CD4-positive, CD25-positive, alpha-beta regulatory T cell (primary cell): ENCODE data around the gene NEU4. TPM values are rescaled to one million over a fixed set of nuclear protein-coding genes. Genes with fewer than 3 reads are reported as not detected.
A peak's percentile ranks its signal among the peaks of the same experiment; 100 is the strongest.

ENCODE experiments used
- ATAC-seq, 2 donors: fragments of 150-1000 bp; cut with Tn5 transposase; one replicate each; pipeline ENCODE4 v1.10.0; 2021; ENCODE audit warnings: low read depth in 2 of 2, moderate number of reproducible peaks in 2 of 2, moderate library complexity in 1 of 2
- DNase-seq, 3 donors: peaks; one replicate each; pipeline versions ENCODE4 v3.0.0 to v3.0.0-alpha.2; 2012 to 2022; ENCODE audit warnings: mixed read lengths in 1 of 3
- H3K27ac ChIP-seq: one replicate; pipeline ENCODE4 v1.7.0; 2013; ENCODE audit warnings: mild to moderate bottlenecking, low read length; ENCODE audit not compliant: insufficient read depth, poor library complexity, severe bottlenecking
- H3K27me3 ChIP-seq: one replicate; pipeline ENCODE4 v1.7.0; 2013; ENCODE audit warnings: low read length; ENCODE audit not compliant: control insufficient read depth, insufficient read depth
- H3K36me3 ChIP-seq: one replicate; pipeline ENCODE4 v1.7.0; 2013; ENCODE audit warnings: mild to moderate bottlenecking, low read length, moderate library complexity; ENCODE audit not compliant: control insufficient read depth, insufficient read depth
- H3K4me1 ChIP-seq: 2 replicates; pipeline ENCODE4 v1.7.0; 2013; ENCODE audit warnings: mild to moderate bottlenecking, low read length; ENCODE audit not compliant: insufficient read depth, control insufficient read depth, poor library complexity, severe bottlenecking
- H3K4me3 ChIP-seq: one replicate; pipeline ENCODE4 v1.7.0; 2013; ENCODE audit warnings: low read depth, mild to moderate bottlenecking, low read length, moderate library complexity
- H3K9me3 ChIP-seq, 2 experiments: 1 replicate in 1 of 2; 2 replicates in 1 of 2; pipeline ENCODE4 v1.7.0; 2013; ENCODE audit warnings: low read length in 2 of 2, mild to moderate bottlenecking in 1 of 2, moderate library complexity in 1 of 2; ENCODE audit not compliant: control insufficient read depth in 2 of 2
- H3K27ac Mint-ChIP-seq, 3 donors: one replicate each; pipeline ENCODE4 v1.8.0; 2020 to 2022; ENCODE audit warnings: mild to moderate bottlenecking in 3 of 3, mixed read lengths in 3 of 3, moderate library complexity in 2 of 3
- H3K27me3 Mint-ChIP-seq: one replicate; pipeline ENCODE4 v1.8.0; 2022; ENCODE audit warnings: mild to moderate bottlenecking, mixed read lengths
- H3K36me3 Mint-ChIP-seq: one replicate; pipeline ENCODE4 v1.8.0; 2020; ENCODE audit warnings: mixed read lengths
- H3K4me1 Mint-ChIP-seq, 4 donors: one replicate each; pipeline ENCODE4 v1.8.0; 2020 to 2022; ENCODE audit warnings: mixed read lengths in 4 of 4, mild to moderate bottlenecking in 1 of 4
- H3K4me3 Mint-ChIP-seq, 4 donors: one replicate each; pipeline ENCODE4 v1.8.0; 2020 to 2022; ENCODE audit warnings: mild to moderate bottlenecking in 4 of 4, mixed read lengths in 4 of 4, moderate library complexity in 3 of 4
- H3K9me3 Mint-ChIP-seq, 7 donors: one replicate each; pipeline ENCODE4 v1.8.0; 2020 to 2022; ENCODE audit warnings: mixed read lengths in 7 of 7, mild to moderate bottlenecking in 3 of 7, moderate library complexity in 2 of 7
- polyA plus RNA-seq, 4 donors: library from polyadenylated mRNA; unstranded; fragments of 300-500 nt; fragmentation: Illumina TruSeq; gene quantifications; one replicate each; pipeline ENCODE4 v1.2.3, GENCODE V29; 2021
- total RNA-seq: library from RNA; stranded (reverse); gene quantifications from one replicate; pipeline ENCODE4 v1.2.3, GENCODE V29; 2022

NEU4 gene
- total and polyA plus RNA-seq, 5 donors from 2014 or later, result 0.16 to 3.8 (median 0.67) TPM; not detected in 2

- H3K4me3 ChIP-seq, result no peak overlapping the region
- H3K27me3 ChIP-seq, result no peaks in the 10 kb centered on the region
- peaks cover 0 to 1% (median 0%) of the 10 kb centered on the region in 4 donors for H3K4me1 Mint-ChIP-seq
- peaks cover 39% of the 10 kb centered on the region for H3K27me3 Mint-ChIP-seq
- no peaks in the 10 kb centered on the region for H3K4me1 ChIP-seq
- DNase-seq (no peak), ATAC-seq (no peak)
- H3K36me3 ChIP-seq, result no peaks in the 10 kb centered on the region
- H3K9me3 Mint-ChIP-seq, result peaks cover 0 to 2% (median 0%) of the 10 kb centered on the region in 7 donors
- no peaks in the 10 kb centered on the region for H3K9me3 ChIP-seq
- no peak overlapping the region for H3K27ac Mint-ChIP-seq
- no peaks in the 10 kb centered on the region for H3K36me3 Mint-ChIP-seq
- no peak overlapping the region for H3K27ac ChIP-seq
- no peak overlapping the region for H3K4me3 Mint-ChIP-seq
These were observed 25.7 kb downstream of the NEU4 start for GRCh38 chr2:241834527-241835210.

GRCh38 chr2:241835611-241836010, 26.6 kb downstream of the NEU4 start:
- H3K27me3 Mint-ChIP-seq, result peaks cover 35% of the 10 kb centered on the region
- no peaks in the 10 kb centered on the region for H3K9me3 Mint-ChIP-seq
- H3K36me3 Mint-ChIP-seq, result no peaks in the 10 kb centered on the region
- H3K4me3 ChIP-seq, result no peak overlapping the region
- no peaks in the 10 kb centered on the region for H3K36me3 ChIP-seq
- no peaks in the 10 kb centered on the region for H3K27me3 ChIP-seq
- H3K9me3 ChIP-seq, result no peaks in the 10 kb centered on the region
- DNase-seq (no peak), ATAC-seq (no peak)
- peaks cover 0 to 1% (median 0%) of the 10 kb centered on the region in 4 donors for H3K4me1 Mint-ChIP-seq
- no peak overlapping the region for H3K4me3 Mint-ChIP-seq
- H3K27ac ChIP-seq, result no peak overlapping the region
- H3K27ac Mint-ChIP-seq, result no peak overlapping the region
- H3K4me1 ChIP-seq, result no peaks in the 10 kb centered on the region

- Histone ChIP-seq H3K9me3 (no peaks in the 10 kb centered on the region), H3K4me1 (no peaks in the 10 kb centered on the region), H3K27me3 (no peaks in the 10 kb centered on the region), H3K4me3 (no peak overlapping the region), H3K36me3 (no peaks in the 10 kb centered on the region), H3K27ac (no peak overlapping the region)
- Mint-ChIP-seq H3K27ac (no peak overlapping the region), H3K27me3 (peaks cover 33% of the 10 kb centered on the region), H3K9me3 (no peaks in the 10 kb centered on the region), H3K36me3 (no peaks in the 10 kb centered on the region), H3K4me1 (peaks cover 0 to 1% (median 0%) of the 10 kb centered on the region in 4 donors), H3K4me3 (no peak overlapping the region)
- ATAC-seq (no peak), DNase-seq (no peak)
These were observed 27.3 kb downstream of the NEU4 start for GRCh38 chr2:241836292-241836691.

GRCh38 chr2:241837197-241837965, 28.4 kb downstream of the NEU4 start:
- Histone ChIP-seq H3K27me3 (no peaks in the 10 kb centered on the region), H3K4me3 (no peak overlapping the region), H3K4me1 (no peaks in the 10 kb centered on the region), H3K36me3 (no peaks in the 10 kb centered on the region), H3K27ac (no peak overlapping the region), H3K9me3 (no peaks in the 10 kb centered on the region)
- no peaks in the 10 kb centered on the region for H3K9me3 Mint-ChIP-seq
- ATAC-seq, result no peak
- no peak for DNase-seq
- H3K27ac Mint-ChIP-seq, result peak overlapping the region in 2 of 3 donors; percentile 10 to 13
- H3K36me3 Mint-ChIP-seq, result no peaks in the 10 kb centered on the region
- no peak overlapping the region for H3K4me3 Mint-ChIP-seq
- peaks cover 0 to 4% (median 1%) of the 10 kb centered on the region in 4 donors for H3K4me1 Mint-ChIP-seq
- H3K27me3 Mint-ChIP-seq, result peaks cover 32% of the 10 kb centered on the region

GRCh38 chr2:241841181-241842066, 32.4 kb downstream of the NEU4 start:
- Histone ChIP-seq H3K27ac (no peak overlapping the region), H3K27me3 (no peaks in the 10 kb centered on the region), H3K4me1 (peaks cover 25% of the 10 kb centered on the region), H3K36me3 (no peaks in the 10 kb centered on the region), H3K9me3 (no peaks in the 10 kb centered on the region), H3K4me3 (no peak overlapping the region)
- DNase-seq, result no peak
- Mint-ChIP-seq H3K36me3 (no peaks in the 10 kb centered on the region), H3K4me1 (peaks cover 4 to 34% (median 15%) of the 10 kb centered on the region in 4 donors), H3K4me3 (peak overlapping the region in 3 of 4 donors; percentile 1 to 78 (median 10)), H3K9me3 (no peaks in the 10 kb centered on the region), H3K27me3 (peaks cover 25% of the 10 kb centered on the region), H3K27ac (peak overlapping the region in 1 of 3 donors; percentile 3)
- ATAC-seq, result no peak

- Mint-ChIP-seq H3K27me3 (peaks cover 19% of the 10 kb centered on the region), H3K27ac (no peak overlapping the region), H3K4me1 (peaks cover 4 to 37% (median 15%) of the 10 kb centered on the region in 4 donors), H3K9me3 (no peaks in the 10 kb centered on the region), H3K4me3 (peak overlapping the region; percentile 78 to 87 (median 84)), H3K36me3 (no peaks in the 10 kb centered on the region)
- H3K27ac ChIP-seq, result no peak overlapping the region
- no peak for DNase-seq
- no peak for ATAC-seq
- no peak overlapping the region for H3K4me3 ChIP-seq
- H3K4me1 ChIP-seq, result peaks cover 25% of the 10 kb centered on the region
- H3K36me3 ChIP-seq, result no peaks in the 10 kb centered on the region
- H3K27me3 ChIP-seq, result no peaks in the 10 kb centered on the region
- H3K9me3 ChIP-seq, result no peaks in the 10 kb centered on the region
These were observed 33.0 kb downstream of the NEU4 start for GRCh38 chr2:241842067-241842415.

- Histone ChIP-seq H3K4me1 (peaks cover 25% of the 10 kb centered on the region), H3K27me3 (no peaks in the 10 kb centered on the region), H3K9me3 (no peaks in the 10 kb centered on the region), H3K4me3 (peak overlapping the region; percentile 53), H3K27ac (peak overlapping the region; percentile 33), H3K36me3 (no peaks in the 10 kb centered on the region)
- no peaks in the 10 kb centered on the region for H3K36me3 Mint-ChIP-seq
- peak in 2 of 3 donors; percentile 23 to 39 for DNase-seq
- no peaks in the 10 kb centered on the region for H3K9me3 Mint-ChIP-seq
- ATAC-seq, result peak in 1 of 2 donors; percentile 21
- peak overlapping the region; percentile 78 to 87 (median 84) for H3K4me3 Mint-ChIP-seq
- H3K27ac Mint-ChIP-seq, result peak overlapping the region; percentile 78 to 90 (median 82)
- H3K4me1 Mint-ChIP-seq, result peaks cover 4 to 37% (median 15%) of the 10 kb centered on the region in 4 donors
- peaks cover 14% of the 10 kb centered on the region for H3K27me3 Mint-ChIP-seq
These were observed 33.7 kb downstream of the NEU4 start for GRCh38 chr2:241842620-241843211.
